Activated CD8-positive, alpha-beta T cell treated with anti-CD3 and anti-CD28 coated beads, Interleukin-2, amount 10 ng/mL, durations not matched to agents 7 days and 5 days (primary cell): ENCODE results near the gene DICER1. TPM values are rescaled to one million over a fixed set of nuclear protein-coding genes. Genes with fewer than 3 reads are reported as not detected.
"Not testable (repeated sequence)": the region's sequence is repeated elsewhere in the genome, so short reads cannot be mapped to it uniquely, and the experiment has no call there.

Experiments used
- ATAC-seq: fragments of 150-1000 bp; cut with Tn5 transposase; one replicate; pipeline ENCODE4 v1.10.0; 2021; ENCODE audit warnings: moderate library complexity
- CTCF ChIA-PET: fragments of 350-600 bp; sonication (Branson Sonifier 250); formaldehyde crosslinking; loops from one replicate; lab custom pipeline; 2021; ENCODE audit warnings: antibody characterized with exemption; lab: Charles Lee
- POLR2A ChIA-PET: fragments of 350-600 bp; sonication (Branson Sonifier 250); formaldehyde crosslinking; loops from one replicate; lab custom pipeline; 2021; ENCODE audit warnings: antibody characterized with exemption; lab: Charles Lee
- DNase-seq: peaks from one replicate; pipeline ENCODE4 v3.0.0-alpha.2; 2020
- H3K27ac Mint-ChIP-seq: one replicate; pipeline ENCODE4 v1.8.0; 2021; ENCODE audit warnings: mild to moderate bottlenecking, mixed read lengths
- H3K27me3 Mint-ChIP-seq: one replicate; pipeline ENCODE4 v1.8.0; 2021; ENCODE audit warnings: low read depth, mixed read lengths
- H3K36me3 Mint-ChIP-seq: one replicate; pipeline ENCODE4 v1.8.0; 2021; ENCODE audit warnings: low read depth, mixed read lengths
- H3K4me1 Mint-ChIP-seq: one replicate; pipeline ENCODE4 v1.8.0; 2021; ENCODE audit warnings: low read depth, mixed read lengths
- H3K4me3 Mint-ChIP-seq: one replicate; pipeline ENCODE4 v1.8.0; 2021; ENCODE audit warnings: mild to moderate bottlenecking, mixed read lengths
- H3K9me3 Mint-ChIP-seq: one replicate; pipeline ENCODE4 v1.8.0; 2022; ENCODE audit warnings: mixed read lengths; ENCODE audit not compliant: insufficient read depth
- total RNA-seq, 2 experiments: library from RNA; stranded (reverse); gene quantifications; one replicate each; pipeline ENCODE4 v1.2.3, GENCODE V29; 2021

DICER1 gene, protein sequence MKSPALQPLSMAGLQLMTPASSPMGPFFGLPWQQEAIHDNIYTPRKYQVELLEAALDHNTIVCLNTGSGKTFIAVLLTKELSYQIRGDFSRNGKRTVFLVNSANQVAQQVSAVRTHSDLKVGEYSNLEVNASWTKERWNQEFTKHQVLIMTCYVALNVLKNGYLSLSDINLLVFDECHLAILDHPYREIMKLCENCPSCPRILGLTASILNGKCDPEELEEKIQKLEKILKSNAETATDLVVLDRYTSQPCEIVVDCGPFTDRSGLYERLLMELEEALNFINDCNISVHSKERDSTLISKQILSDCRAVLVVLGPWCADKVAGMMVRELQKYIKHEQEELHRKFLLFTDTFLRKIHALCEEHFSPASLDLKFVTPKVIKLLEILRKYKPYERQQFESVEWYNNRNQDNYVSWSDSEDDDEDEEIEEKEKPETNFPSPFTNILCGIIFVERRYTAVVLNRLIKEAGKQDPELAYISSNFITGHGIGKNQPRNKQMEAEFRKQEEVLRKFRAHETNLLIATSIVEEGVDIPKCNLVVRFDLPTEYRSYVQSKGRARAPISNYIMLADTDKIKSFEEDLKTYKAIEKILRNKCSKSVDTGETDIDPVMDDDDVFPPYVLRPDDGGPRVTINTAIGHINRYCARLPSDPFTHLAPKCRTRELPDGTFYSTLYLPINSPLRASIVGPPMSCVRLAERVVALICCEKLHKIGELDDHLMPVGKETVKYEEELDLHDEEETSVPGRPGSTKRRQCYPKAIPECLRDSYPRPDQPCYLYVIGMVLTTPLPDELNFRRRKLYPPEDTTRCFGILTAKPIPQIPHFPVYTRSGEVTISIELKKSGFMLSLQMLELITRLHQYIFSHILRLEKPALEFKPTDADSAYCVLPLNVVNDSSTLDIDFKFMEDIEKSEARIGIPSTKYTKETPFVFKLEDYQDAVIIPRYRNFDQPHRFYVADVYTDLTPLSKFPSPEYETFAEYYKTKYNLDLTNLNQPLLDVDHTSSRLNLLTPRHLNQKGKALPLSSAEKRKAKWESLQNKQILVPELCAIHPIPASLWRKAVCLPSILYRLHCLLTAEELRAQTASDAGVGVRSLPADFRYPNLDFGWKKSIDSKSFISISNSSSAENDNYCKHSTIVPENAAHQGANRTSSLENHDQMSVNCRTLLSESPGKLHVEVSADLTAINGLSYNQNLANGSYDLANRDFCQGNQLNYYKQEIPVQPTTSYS (N-terminal part only)
- total RNA-seq, result 10 to 100 TPM; 57.5 to 59.7 TPM

DNA sequence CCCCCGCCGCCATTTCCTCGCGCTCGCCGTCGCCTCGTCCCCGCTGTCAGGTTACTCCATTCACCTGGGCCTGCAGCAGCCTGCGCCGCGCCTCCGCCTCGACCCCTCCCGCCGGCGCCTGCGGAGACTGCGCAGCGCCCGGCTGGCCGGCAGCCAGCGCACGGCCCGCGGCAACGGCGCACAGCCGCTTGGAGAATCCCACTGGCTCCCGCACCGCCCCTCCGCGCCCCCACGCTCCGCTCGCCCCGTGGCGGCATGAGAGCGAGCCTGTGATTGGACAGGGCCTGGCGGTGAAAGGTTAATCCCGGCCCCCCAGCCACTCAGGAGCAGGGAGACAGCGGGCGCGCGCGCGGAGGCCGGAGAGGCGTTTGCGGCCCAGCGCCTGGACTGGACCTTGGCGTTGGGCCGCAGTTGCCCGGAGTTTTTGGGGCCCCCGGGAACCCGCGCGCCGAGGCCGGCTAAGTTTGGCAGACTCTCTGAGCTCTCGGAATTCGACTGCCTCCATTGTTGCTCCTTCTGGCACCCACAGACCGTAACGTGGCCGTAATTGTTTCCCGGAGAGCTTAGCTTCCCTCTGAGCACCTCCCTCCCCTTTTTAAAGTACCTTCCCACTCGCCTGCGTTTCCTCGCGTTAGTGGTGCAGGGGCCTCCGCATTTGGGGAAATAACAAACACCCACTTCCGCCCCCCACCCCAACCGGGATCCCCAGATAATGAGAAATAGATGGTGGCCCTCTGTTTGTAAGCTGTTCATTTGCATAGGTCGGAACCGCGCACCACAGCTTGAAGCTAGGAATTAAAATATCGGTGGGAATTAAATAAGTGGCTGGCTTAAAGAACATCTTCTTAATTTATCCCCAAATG, at the start of gene DICER1:
TSS of gene DICER1 (minus strand) at position 203 of the 863 bp plus-strand sequence. CDS start 24,071 bp downstream, outside the sequence.
- H3K4me3 Mint-ChIP-seq, result peak within 1 kb of the TSS; percentile 93
- H3K4me1 Mint-ChIP-seq, result peaks cover 34% of the 10 kb centered on the region
- ATAC-seq (peak; percentile 85), DNase-seq (peak; percentile 94)
- peak within 1 kb of the TSS; percentile 98 for H3K27ac Mint-ChIP-seq
- peaks cover 10% of the 10 kb centered on the region for H3K36me3 Mint-ChIP-seq
- ChIA-PET CTCF (interaction anchor here (1.0 kb wide), 1 partner anchor 468 kb away, joined by 4 read pairs; no protein-coding TSS in a partner anchor), POLR2A (interaction anchor here (0.6 to 1.9 kb wide), 5 partner anchors 19 to 372 kb away, joined by 3 to 7 read pairs (median 4); no protein-coding TSS in a partner anchor)
- no peaks in the 10 kb centered on the region for H3K9me3 Mint-ChIP-seq
- H3K27me3 Mint-ChIP-seq, result no peaks in the 10 kb centered on the region

DNA sequence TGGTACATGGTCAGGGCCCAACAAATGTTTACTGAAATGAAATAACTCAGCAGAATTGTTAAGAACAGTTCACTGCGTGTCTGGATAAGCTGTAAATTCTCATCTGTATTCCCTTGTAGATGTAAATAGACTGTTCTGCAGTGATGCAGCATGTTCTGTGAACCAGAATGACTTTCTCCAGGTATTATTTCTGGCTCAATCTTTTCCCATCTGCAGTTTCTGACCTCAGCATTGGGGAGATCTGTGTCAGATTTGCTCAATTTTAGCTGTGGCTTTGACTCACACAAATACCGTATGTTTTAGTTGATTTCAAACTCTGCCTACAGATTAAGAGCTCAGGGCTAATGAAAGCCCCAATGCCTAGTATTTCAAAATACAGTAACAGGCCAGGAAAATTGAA, 49.2 kb upstream of the DICER1 start:
- no peak for ATAC-seq
- Mint-ChIP-seq H3K9me3 (peaks cover 5% of the 10 kb centered on the region), H3K4me3 (no peak overlapping the region), H3K4me1 (no peaks in the 10 kb centered on the region), H3K27me3 (peaks cover 2% of the 10 kb centered on the region), H3K36me3 (no peaks in the 10 kb centered on the region), H3K27ac (no peak overlapping the region)
- POLR2A ChIA-PET, result no interaction called here
- CTCF ChIA-PET, result no interaction called here
- DNase-seq, result no peak

DNA sequence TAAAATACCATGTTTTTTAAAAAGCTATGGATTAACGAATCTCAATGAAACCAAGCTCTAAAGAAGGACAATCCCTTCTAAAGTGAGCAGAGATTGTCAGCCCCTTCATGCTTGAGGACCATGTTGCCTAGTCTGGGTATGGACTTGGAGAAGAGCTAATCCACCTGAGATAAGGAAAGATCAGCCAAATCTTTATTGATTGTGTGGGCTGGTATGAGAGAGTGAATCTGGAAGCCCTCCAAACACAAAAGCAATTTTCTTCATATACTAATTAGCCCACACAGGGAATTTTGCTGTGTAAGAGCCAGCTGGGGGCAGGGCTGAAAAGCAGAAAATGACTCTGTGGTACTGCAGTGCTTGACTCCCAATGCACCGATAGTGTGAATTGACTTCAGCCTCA, 47.4 kb upstream of the DICER1 start:
- ChIA-PET CTCF (no interaction called here), POLR2A (no interaction called here)
- Mint-ChIP-seq H3K27me3 (peaks cover 2% of the 10 kb centered on the region), H3K4me1 (no peaks in the 10 kb centered on the region), H3K9me3 (peaks cover 5% of the 10 kb centered on the region), H3K4me3 (no peak overlapping the region), H3K36me3 (no peaks in the 10 kb centered on the region), H3K27ac (no peak overlapping the region)
- no peak for ATAC-seq
- DNase-seq, result no peak

DNA sequence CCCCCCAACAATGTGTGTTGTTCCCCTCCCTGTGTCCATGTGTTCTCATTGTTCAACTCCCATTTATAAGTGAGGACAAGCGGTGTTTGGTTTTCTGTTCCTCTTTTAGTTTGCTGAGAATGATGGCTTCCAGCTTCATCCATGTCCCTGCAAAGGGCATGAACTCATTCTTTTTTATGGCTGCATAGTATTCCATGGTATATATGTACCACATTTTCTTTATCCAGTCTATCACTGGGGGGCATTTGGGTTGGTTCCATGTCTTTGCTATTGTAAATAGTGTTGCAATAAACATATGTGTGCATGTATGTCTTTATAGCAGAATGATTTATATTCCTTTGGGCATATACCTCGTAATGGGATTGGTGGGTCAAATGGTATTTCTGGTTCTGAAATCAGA, 44.4 kb upstream of the DICER1 start:
- H3K4me3 Mint-ChIP-seq, H3K27me3 Mint-ChIP-seq, H3K36me3 Mint-ChIP-seq, DNase-seq, H3K4me1 Mint-ChIP-seq, ATAC-seq, CTCF ChIA-PET, POLR2A ChIA-PET, H3K9me3 Mint-ChIP-seq, H3K27ac Mint-ChIP-seq: not testable (repeated sequence)

DNA sequence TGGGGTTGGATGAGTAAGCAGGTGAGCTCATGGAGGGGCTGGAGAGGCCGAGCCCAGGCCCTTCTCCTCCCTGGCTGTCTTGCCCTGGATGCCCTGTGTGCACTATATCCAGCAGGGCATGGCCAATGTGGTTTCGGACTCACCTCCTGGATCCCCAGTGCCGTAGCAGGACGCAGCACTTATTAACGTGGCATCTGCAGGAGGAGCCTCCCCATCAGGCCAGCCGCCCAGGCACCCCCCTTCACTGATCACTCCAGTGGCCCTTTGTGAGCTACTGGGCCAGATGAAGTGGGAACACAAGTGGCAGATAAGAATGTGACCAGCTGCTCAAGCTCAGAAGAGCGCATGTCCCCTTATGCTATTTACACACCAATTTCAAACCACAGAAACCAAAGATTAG, 43.1 kb upstream of the DICER1 start:
- ATAC-seq, result no peak
- DNase-seq, result no peak
- Mint-ChIP-seq H3K9me3 (peaks cover 5% of the 10 kb centered on the region), H3K4me1 (peaks cover 2% of the 10 kb centered on the region), H3K27me3 (no peaks in the 10 kb centered on the region), H3K36me3 (no peaks in the 10 kb centered on the region), H3K4me3 (no peak overlapping the region), H3K27ac (no peak overlapping the region)
- ChIA-PET CTCF (no interaction called here), POLR2A (no interaction called here)

DNA sequence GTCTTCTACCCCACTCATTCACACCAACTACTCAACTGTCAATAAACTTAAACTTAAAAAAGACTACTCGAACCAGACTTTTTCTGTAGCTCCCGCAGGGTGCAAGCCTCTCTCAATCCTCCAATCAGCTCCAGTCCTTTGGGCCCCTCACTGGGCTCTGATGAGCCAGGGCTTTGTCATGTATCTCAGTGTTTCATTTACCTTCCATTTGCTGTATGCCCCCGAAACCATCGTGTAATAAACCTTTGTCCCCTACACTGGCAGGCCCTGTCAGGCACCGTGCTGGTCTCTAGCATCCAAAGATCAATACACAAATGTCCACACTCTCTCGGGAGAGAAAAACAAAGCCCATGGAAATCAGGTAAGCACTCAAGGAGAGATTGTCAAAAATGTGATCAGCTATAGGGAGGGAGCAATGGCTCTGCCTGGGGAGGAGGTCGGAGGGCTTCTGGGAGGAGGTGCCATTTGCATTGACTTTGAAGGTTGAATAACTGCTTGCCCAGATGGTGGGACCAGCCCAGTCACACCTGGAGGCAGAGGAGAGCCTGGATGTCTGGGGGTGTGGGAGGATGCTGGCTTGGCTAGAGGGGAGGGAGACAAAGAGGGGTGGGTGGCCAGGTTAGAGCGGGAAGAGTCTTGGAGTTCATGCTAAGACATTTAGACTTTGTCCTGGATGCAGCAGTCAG, 42.1 kb upstream of the DICER1 start:
- Mint-ChIP-seq H3K4me3 (no peak overlapping the region), H3K9me3 (no peaks in the 10 kb centered on the region), H3K4me1 (peaks cover 2% of the 10 kb centered on the region), H3K36me3 (no peaks in the 10 kb centered on the region), H3K27ac (no peak overlapping the region), H3K27me3 (no peaks in the 10 kb centered on the region)
- CTCF ChIA-PET, result no interaction called here
- no peak for ATAC-seq
- DNase-seq, result no peak
- POLR2A ChIA-PET, result no interaction called here

DNA sequence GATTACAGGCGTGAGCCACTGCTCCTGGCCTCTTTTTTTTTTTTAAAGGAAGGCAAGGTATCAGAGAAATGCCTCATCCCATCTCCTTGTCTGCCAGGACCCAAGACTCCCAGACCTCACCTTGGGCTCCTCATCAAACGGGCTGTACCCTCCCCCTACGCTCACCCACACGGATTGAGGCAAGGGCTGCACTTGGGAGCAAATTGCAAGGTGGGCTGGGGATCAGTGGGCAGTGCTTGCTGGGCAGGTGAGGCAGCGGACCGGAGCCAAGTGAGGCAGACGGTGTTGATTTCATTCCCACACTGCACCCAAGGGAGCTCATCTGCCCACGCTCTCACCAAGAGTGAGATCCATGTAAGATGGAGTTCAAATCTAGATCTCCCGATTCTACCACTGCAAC, 41.0 kb upstream of the DICER1 start:
- Mint-ChIP-seq H3K4me3 (no peak overlapping the region), H3K27me3 (no peaks in the 10 kb centered on the region), H3K27ac (no peak overlapping the region), H3K4me1 (peaks cover 2% of the 10 kb centered on the region), H3K9me3 (no peaks in the 10 kb centered on the region), H3K36me3 (no peaks in the 10 kb centered on the region)
- no peak for ATAC-seq
- ChIA-PET POLR2A (no interaction called here), CTCF (no interaction called here)
- no peak for DNase-seq

DNA sequence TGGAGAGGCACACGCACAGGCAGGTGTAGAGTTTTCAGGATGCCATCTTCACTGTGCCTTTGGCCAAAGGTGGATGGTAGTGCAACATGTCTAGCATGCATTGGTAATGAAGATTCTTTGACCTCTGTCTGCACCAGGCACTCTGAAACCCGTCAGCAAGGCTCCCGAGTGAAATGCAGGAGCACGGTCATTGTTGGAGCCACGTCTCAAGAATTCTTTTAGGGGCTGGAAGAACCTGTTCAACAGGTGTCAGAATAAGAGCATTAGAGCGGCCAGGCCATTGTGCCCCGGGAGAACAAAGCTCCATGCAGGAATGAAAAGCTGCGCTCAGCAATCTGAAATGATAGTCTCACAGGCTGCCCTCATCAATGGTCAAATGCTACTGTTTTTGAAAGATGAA, 40.2 kb upstream of the DICER1 start:
- no peaks in the 10 kb centered on the region for H3K36me3 Mint-ChIP-seq
- CTCF ChIA-PET, result no interaction called here
- no peak for DNase-seq
- H3K27ac Mint-ChIP-seq, result no peak overlapping the region
- POLR2A ChIA-PET, result no interaction called here
- H3K4me1 Mint-ChIP-seq, result peaks cover 2% of the 10 kb centered on the region
- no peak for ATAC-seq
- H3K9me3 Mint-ChIP-seq, result no peaks in the 10 kb centered on the region
- H3K4me3 Mint-ChIP-seq, result no peak overlapping the region
- H3K27me3 Mint-ChIP-seq, result no peaks in the 10 kb centered on the region

DNA sequence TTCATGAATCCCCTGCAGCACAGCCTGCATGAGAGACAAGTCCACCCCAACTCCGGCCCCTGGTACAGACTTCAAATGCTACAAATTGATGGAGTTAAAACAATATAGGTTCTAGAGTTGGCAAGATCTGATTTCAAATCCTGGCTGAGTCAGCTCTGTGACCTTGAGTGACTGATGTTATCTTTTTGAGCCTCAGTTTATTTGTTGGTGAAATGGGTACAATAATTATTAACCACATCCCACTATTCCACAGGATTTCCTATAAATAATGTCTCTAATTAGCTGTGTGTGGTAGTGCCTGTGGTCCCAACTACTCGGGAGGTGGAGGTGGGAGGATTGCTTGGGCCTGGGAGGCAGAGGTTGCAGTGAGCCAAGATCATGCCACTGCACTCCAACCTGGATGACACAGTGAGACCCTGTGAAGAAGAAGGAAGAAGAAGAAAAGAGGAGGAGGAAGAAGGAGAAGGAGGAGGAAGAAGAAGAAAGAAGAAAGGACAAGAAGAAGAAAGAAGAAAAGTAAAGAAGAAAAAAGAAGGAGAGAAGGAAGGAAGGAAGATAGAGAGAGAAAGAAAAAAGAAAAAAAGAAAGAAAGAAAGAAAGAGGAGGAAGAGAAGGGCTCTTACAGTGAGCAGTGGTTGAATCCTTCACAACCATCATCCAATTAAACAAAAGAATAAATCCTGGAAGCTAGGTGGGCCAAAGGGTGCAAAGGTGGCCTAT, 39.7 kb upstream of the DICER1 start:
- ChIA-PET CTCF (interaction anchor here (1.4 kb wide), 1 partner anchor 13 kb away, joined by 3 read pairs; no protein-coding TSS in a partner anchor), POLR2A (no interaction called here)
- no peak overlapping the region for H3K4me3 Mint-ChIP-seq
- no peak overlapping the region for H3K27ac Mint-ChIP-seq
- ATAC-seq (no peak), DNase-seq (no peak)
- no peaks in the 10 kb centered on the region for H3K9me3 Mint-ChIP-seq
- no peaks in the 10 kb centered on the region for H3K36me3 Mint-ChIP-seq
- peaks cover 2% of the 10 kb centered on the region for H3K4me1 Mint-ChIP-seq
- no peaks in the 10 kb centered on the region for H3K27me3 Mint-ChIP-seq

DNA sequence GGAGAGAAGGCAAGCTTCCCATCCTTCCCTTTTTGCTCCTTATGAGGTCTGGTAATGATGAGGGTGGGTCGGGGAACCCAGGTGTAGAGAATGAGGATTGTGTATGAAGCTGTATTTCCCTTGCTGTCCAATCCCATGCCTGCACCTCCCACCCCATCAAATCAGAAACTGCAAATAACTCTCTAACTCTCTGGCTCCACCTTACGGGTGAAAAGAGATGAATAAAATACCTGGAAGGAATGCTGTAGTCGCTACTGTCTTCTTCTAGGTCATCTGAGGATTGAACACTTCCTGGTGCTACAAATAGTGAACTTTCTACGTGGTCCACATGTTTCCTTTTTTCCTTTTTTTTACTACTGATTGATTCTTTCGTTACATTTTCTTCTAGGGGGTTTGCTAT, 38.9 kb upstream of the DICER1 start:
- peak; percentile 61 for ATAC-seq
- POLR2A ChIA-PET, result no interaction called here
- no peak for DNase-seq
- no peak overlapping the region for H3K4me3 Mint-ChIP-seq
- H3K27me3 Mint-ChIP-seq, result no peaks in the 10 kb centered on the region
- CTCF ChIA-PET, result interaction anchor here (1.4 kb wide), 1 partner anchor 12 kb away, joined by 3 read pairs; no protein-coding TSS in a partner anchor
- H3K27ac Mint-ChIP-seq, result no peak overlapping the region
- no peaks in the 10 kb centered on the region for H3K36me3 Mint-ChIP-seq
- H3K9me3 Mint-ChIP-seq, result no peaks in the 10 kb centered on the region
- H3K4me1 Mint-ChIP-seq, result peaks cover 3% of the 10 kb centered on the region
